Measurements from ENCODE around the gene SH3RF3. TPM values are rescaled to one million over a fixed set of nuclear protein-coding genes. Genes with fewer than 3 reads are reported as not detected.

SH3RF3 gene
- total RNA-seq, 2 donors from 2014 or later, result 1.3 to 2.5 TPM

- Histone ChIP-seq H3K9ac (ENCODE audit: low read depth in 2 of 2, low read length in 2 of 2) (no peak overlapping the region), H3K9me3 (no peaks in the 10 kb centered on the region), H3K4me3 (no peak overlapping the region), H3K36me3 (no peaks in the 10 kb centered on the region), H3K27me3 (no peaks in the 10 kb centered on the region), H3K27ac (no peak overlapping the region), H3K4me1 (no peaks in the 10 kb centered on the region)
- intact Hi-C loops (cut with DNase I), result no loop called here
- no peak for DNase-seq
- TF ChIP-seq CTCF (IDR thresholded peaks at IDR 0.05), result no peak
Measured at GRCh38 chr2:109343460-109343859, 214.5 kb downstream of the SH3RF3 start.

GRCh38 chr2:109344270-109344805 is 215.3 kb downstream of the SH3RF3 start:
- Histone ChIP-seq H3K36me3 (no peaks in the 10 kb centered on the region), H3K4me1 (no peaks in the 10 kb centered on the region), H3K27me3 (no peaks in the 10 kb centered on the region), H3K4me3 (no peak overlapping the region), H3K27ac (no peak overlapping the region), H3K9me3 (no peaks in the 10 kb centered on the region), H3K9ac (ENCODE audit: low read depth in 2 of 2, low read length in 2 of 2) (no peak overlapping the region)
- no peak for DNase-seq
- intact Hi-C loops (cut with DNase I), result no loop called here
- no peak for TF ChIP-seq CTCF (IDR thresholded peaks at IDR 0.05)

- Histone ChIP-seq H3K4me1 (no peaks in the 10 kb centered on the region), H3K27ac (no peak overlapping the region), H3K9me3 (no peaks in the 10 kb centered on the region), H3K36me3 (no peaks in the 10 kb centered on the region), H3K4me3 (no peak overlapping the region), H3K27me3 (no peaks in the 10 kb centered on the region), H3K9ac (ENCODE audit: low read depth in 2 of 2, low read length in 2 of 2) (no peak overlapping the region)
- intact Hi-C loops (cut with DNase I), result no loop called here
- no peak for TF ChIP-seq CTCF (IDR thresholded peaks at IDR 0.05)
- DNase-seq, result no peak
Measured at GRCh38 chr2:109345091-109345490, 216.1 kb downstream of the SH3RF3 start.

- H3K4me1 ChIP-seq, result peaks cover 4% of the 10 kb centered on the region
- H3K4me3 ChIP-seq, result no peak overlapping the region
- no peaks in the 10 kb centered on the region for H3K9me3 ChIP-seq
- intact Hi-C loops (cut with DNase I), result no loop called here
- H3K27ac ChIP-seq, result no peak overlapping the region
- no peaks in the 10 kb centered on the region for H3K36me3 ChIP-seq
- no peak for TF ChIP-seq CTCF (IDR thresholded peaks at IDR 0.05)
- no peak for DNase-seq
- H3K9ac ChIP-seq (ENCODE audit: low read depth in 2 of 2, low read length in 2 of 2), result no peak overlapping the region
- H3K27me3 ChIP-seq, result no peaks in the 10 kb centered on the region
Measured at GRCh38 chr2:109345653-109346480, 216.9 kb downstream of the SH3RF3 start.

GRCh38 chr2:109346601-109347228 is 217.7 kb downstream of the SH3RF3 start:
- Histone ChIP-seq H3K4me1 (peaks cover 4% of the 10 kb centered on the region), H3K4me3 (no peak overlapping the region), H3K9ac (ENCODE audit: low read depth in 2 of 2, low read length in 2 of 2) (no peak overlapping the region), H3K9me3 (no peaks in the 10 kb centered on the region), H3K27ac (no peak overlapping the region), H3K36me3 (no peaks in the 10 kb centered on the region), H3K27me3 (no peaks in the 10 kb centered on the region)
- TF ChIP-seq CTCF (IDR thresholded peaks at IDR 0.05), result no peak
- intact Hi-C loops (cut with DNase I), result no loop called here
- no peak for DNase-seq
